SK-N-SH (cell line): Measurements from ENCODE around the gene NECTIN1.

Experiments used
- CTCF ChIP-seq: fragments of 200-600 bp; sonication (generic); IDR thresholded peaks from 2 replicates; pipeline ENCODE4 v1.6.1; 2017; ENCODE audit warnings: antibody characterized with exemption, mild to moderate bottlenecking, moderate library complexity
- FOXM1 ChIP-seq: IDR thresholded peaks from 2 replicates; pipeline ENCODE4 v1.4.0; 2012; ENCODE audit warnings: low read depth, mild to moderate bottlenecking
- MAX ChIP-seq: IDR thresholded peaks from 2 replicates; pipeline ENCODE4 v1.4.0; 2012; ENCODE audit warnings: low read depth

- TF ChIP-seq MAX (no peak), CTCF (no peak), FOXM1 (no peak)
These were observed 5.1 kb downstream of the NECTIN1 start for GRCh38 chr11:119723952-119724325.
